NCI-H748 (cell line): ENCODE results near the gene ZP1.

ENCODE experiments used
- DNase-seq: peaks from one replicate; lab custom pipeline; 2025; ENCODE audit not compliant: unreplicated experiment; lab: John Stamatoyannopoulos, UW

Gene ZP1

GRCh38 chr11:60842668-60843600, 24.4 kb upstream of the ZP1 start:
- no peak for DNase-seq

- DNase-seq = no peak
Observed at GRCh38 chr11:60844045-60844869, 23.1 kb upstream of the ZP1 start.

GRCh38 chr11:60844870-60845221, 22.5 kb upstream of the ZP1 start:
- DNase-seq = no peak

GRCh38 chr11:60845338-60845737, 22.0 kb upstream of the ZP1 start:
- DNase-seq = no peak

GRCh38 chr11:60847281-60847680, 20.1 kb upstream of the ZP1 start:
- no peak for DNase-seq

GRCh38 chr11:60847896-60848295, 19.4 kb upstream of the ZP1 start:
- no peak for DNase-seq

GRCh38 chr11:60848714-60849151, 18.6 kb upstream of the ZP1 start:
- DNase-seq = no peak

GRCh38 chr11:60849641-60850520, 17.5 kb upstream of the ZP1 start:
- DNase-seq = no peak

- DNase-seq = no peak
Observed at GRCh38 chr11:60851327-60852104, 15.8 kb upstream of the ZP1 start.

GRCh38 chr11:60852117-60852981, 15.0 kb upstream of the ZP1 start:
- no peak for DNase-seq

- no peak for DNase-seq
Observed at GRCh38 chr11:60852982-60853950, 14.1 kb upstream of the ZP1 start.

GRCh38 chr11:60854140-60854846, 13.0 kb upstream of the ZP1 start:
- no peak for DNase-seq

GRCh38 chr11:60854847-60855725, 12.3 kb upstream of the ZP1 start:
- DNase-seq = no peak

- no peak for DNase-seq
Observed at GRCh38 chr11:60855726-60856633, 11.4 kb upstream of the ZP1 start, which contains the start of gene PTGDR2. Gene PTGDR2 (minus strand): TSS chr11:60855950. CDS start chr11:60853722, 2,228 bp downstream.
